NCI-H146 (cell line): ENCODE results near the gene NCAPD2.

ENCODE experiments used
- DNase-seq: peaks from one replicate; lab custom pipeline; 2025; lab: John Stamatoyannopoulos, UW

The NCAPD2 gene

GRCh38 chr12:6574576-6575295, 80.8 kb downstream of the NCAPD2 start:
- no peak for DNase-seq

- DNase-seq: no peak
These were observed 81.7 kb downstream of the NCAPD2 start for GRCh38 chr12:6575648-6576047.
